Measurements from ENCODE around the gene KIRREL3. TPM values are rescaled to one million over a fixed set of nuclear protein-coding genes. Genes with fewer than 3 reads are reported as not detected.
A peak's percentile ranks its signal among the peaks of the same experiment; 100 is the strongest.

The KIRREL3 gene
- total RNA-seq, 1 experiment from 2014 or later = 2.2 TPM

GRCh38 chr11:126406368-126406767 is 594.2 kb downstream of the KIRREL3 start:
- H3F3A ChIP-seq (ENCODE audit: insufficient read depth, low read depth) = peaks cover 43% of the 10 kb centered on the region; the same call in 1 of the 2 replicates
- no peaks in the 10 kb centered on the region for H3K27me3 ChIP-seq (ENCODE audit: insufficient read depth, low read depth)
- H3K9me2 ChIP-seq (ENCODE audit: insufficient read depth) = no peaks in the 10 kb centered on the region
- ChIA-PET CTCF (interaction anchor here (0.8 kb wide), 1 partner anchor 75 kb away, joined by 3 read pairs; no protein-coding TSS in a partner anchor), POLR2A (ENCODE audit: unreplicated experiment) (interaction anchor here (1.2 kb wide), 1 partner anchor 64 kb away, joined by 4 read pairs; no protein-coding TSS in a partner anchor)
- H3K4me2 ChIP-seq = peak overlapping the region; percentile 85
- no peaks in the 10 kb centered on the region for H4K20me1 ChIP-seq (ENCODE audit: insufficient read depth)
- H3K4me3 ChIP-seq = peak overlapping the region; percentile 21; the same call in 1 of the 2 replicates
- peaks cover 57% of the 10 kb centered on the region for H3K4me1 ChIP-seq (replicated peaks; ENCODE audit: insufficient read depth)
- DNase-seq = no peak
- no TSS peak for BruUV-seq (replicated peaks)
- no peaks in the 10 kb centered on the region for H3K9me3 ChIP-seq (ENCODE audit: insufficient read depth, low read depth)
- TF ChIP-seq CTCF (conservative IDR thresholded peaks at IDR 0.05) = no peak
- no peak for TF ChIP-seq EZH2 (IDR thresholded peaks at IDR 0.05; ENCODE audit: low read depth)
- H2AFZ ChIP-seq = no peak overlapping the region
- peaks cover 38% of the 10 kb centered on the region for H3K79me2 ChIP-seq (ENCODE audit: low read depth)
- peak overlapping the region; percentile 48 for H3K27ac ChIP-seq
- intact Hi-C loops (cut with micrococcal nuclease; ENCODE audit: unreplicated experiment) = loop anchor here (1.0 to 2.0 kb wide), 2 partner anchors 24 to 64 kb away; no protein-coding TSS in a partner anchor
- peaks cover 11% of the 10 kb centered on the region for H3K36me3 ChIP-seq (ENCODE audit: low read depth)

GRCh38 chr11:126405906-126406305 is 594.7 kb downstream of the KIRREL3 start:
- TSS peak; percentile 20 for BruUV-seq (replicated peaks)
- H3K4me3 ChIP-seq = peak overlapping the region; percentile 45; the same call in 1 of the 2 replicates

GRCh38 chr11:126405374-126405773 is 595.2 kb downstream of the KIRREL3 start:
- H3K9me2 ChIP-seq (ENCODE audit: insufficient read depth) = no peaks in the 10 kb centered on the region
- intact Hi-C loops (cut with micrococcal nuclease; ENCODE audit: unreplicated experiment) = loop anchor here (1.0 kb wide), 1 partner anchor 23 kb away; no protein-coding TSS in a partner anchor
- peak overlapping the region; percentile 45; the same call in 1 of the 2 replicates for H3K4me3 ChIP-seq
- peaks cover 65% of the 10 kb centered on the region for H3K4me1 ChIP-seq (replicated peaks; ENCODE audit: insufficient read depth)
- no TSS peak for BruUV-seq (replicated peaks)
- peak; percentile 70 to 90 for DNase-seq
- no peaks in the 10 kb centered on the region for H3K9me3 ChIP-seq (ENCODE audit: insufficient read depth, low read depth)
- H3K27ac ChIP-seq = peak overlapping the region; percentile 91
- peaks cover 42% of the 10 kb centered on the region for H3K79me2 ChIP-seq (ENCODE audit: low read depth)
- H3K36me3 ChIP-seq (ENCODE audit: low read depth) = peaks cover 11% of the 10 kb centered on the region
- peaks cover 43% of the 10 kb centered on the region; the same call in 1 of the 2 replicates for H3F3A ChIP-seq (ENCODE audit: insufficient read depth, low read depth)
- ChIA-PET CTCF (interaction anchor here (0.8 to 1.1 kb wide), 2 partner anchors 65 to 76 kb away, joined by 3 to 4 read pairs; no protein-coding TSS in a partner anchor), POLR2A (ENCODE audit: unreplicated experiment) (interaction anchor here (0.6 to 1.2 kb wide), 2 partner anchors 63 to 1916 kb away, joined by 3 to 4 read pairs; no protein-coding TSS in a partner anchor)
- peak overlapping the region; percentile 85 for H3K4me2 ChIP-seq
- H2AFZ ChIP-seq = no peak overlapping the region
- no peaks in the 10 kb centered on the region for H4K20me1 ChIP-seq (ENCODE audit: insufficient read depth)
- no peaks in the 10 kb centered on the region for H3K27me3 ChIP-seq (ENCODE audit: insufficient read depth, low read depth)
- TF ChIP-seq EZH2 (IDR thresholded peaks at IDR 0.05; ENCODE audit: low read depth) = no peak
- TF ChIP-seq CTCF (conservative IDR thresholded peaks at IDR 0.05) = no peak

More at GRCh38 chr11:126405906-126406305, 594.7 kb downstream of the KIRREL3 start:
- Histone ChIP-seq H3K9me2 (ENCODE audit: insufficient read depth) (no peaks in the 10 kb centered on the region), H3K9me3 (ENCODE audit: insufficient read depth, low read depth) (no peaks in the 10 kb centered on the region), H3K27ac (peak overlapping the region; percentile 91), H2AFZ (no peak overlapping the region), H3K4me2 (peak overlapping the region; percentile 85), H3K36me3 (ENCODE audit: low read depth) (peaks cover 11% of the 10 kb centered on the region), H3K79me2 (ENCODE audit: low read depth) (peaks cover 38% of the 10 kb centered on the region), H3K4me1 (replicated peaks; ENCODE audit: insufficient read depth) (peaks cover 62% of the 10 kb centered on the region), H3K27me3 (ENCODE audit: insufficient read depth, low read depth) (no peaks in the 10 kb centered on the region), H4K20me1 (ENCODE audit: insufficient read depth) (no peaks in the 10 kb centered on the region), H3F3A (ENCODE audit: insufficient read depth, low read depth) (peaks cover 43% of the 10 kb centered on the region; the same call in 1 of the 2 replicates)
- TF ChIP-seq EZH2 (IDR thresholded peaks at IDR 0.05; ENCODE audit: low read depth) = no peak
- TF ChIP-seq CTCF (conservative IDR thresholded peaks at IDR 0.05) = no peak
- peak; percentile 89 to 94 for DNase-seq
- intact Hi-C loops (cut with micrococcal nuclease; ENCODE audit: unreplicated experiment) = loop anchor here (1.0 to 2.0 kb wide), 3 partner anchors 24 to 64 kb away; no protein-coding TSS in a partner anchor
- POLR2A ChIA-PET (ENCODE audit: unreplicated experiment) = interaction anchor here (0.6 to 1.2 kb wide), 2 partner anchors 64 to 1915 kb away, joined by 3 to 4 read pairs; no protein-coding TSS in a partner anchor
- CTCF ChIA-PET = interaction anchor here (0.8 to 1.1 kb wide), 2 partner anchors 66 to 75 kb away, joined by 3 to 4 read pairs; no protein-coding TSS in a partner anchor
